K562 (cell line): Measurements from ENCODE around the gene CRYBG2. TPM values are rescaled to one million over a fixed set of nuclear protein-coding genes. Genes with fewer than 3 reads are reported as not detected.

Experiments
- CBX3 ChIP-seq, 2 experiments: IDR thresholded peaks; 1 replicate in 1 of 2; 2 replicates in 1 of 2; pipeline ENCODE4 v1.6.1; 2012; ENCODE audit warnings: inconsistent platforms in 2 of 2, low read length in 2 of 2, borderline replicate concordance in 1 of 2, control low read depth in 1 of 2
- HLTF ChIP-seq: fragments of 450-650 bp; IDR thresholded peaks from 2 replicates; pipeline ENCODE4 v1.6.1; 2016
- JUND ChIP-seq, 2 experiments: IDR thresholded peaks; 2 replicates in 1 of 2; 3 replicates in 1 of 2; pipeline ENCODE4 v1.6.1; 2011; ENCODE audit warnings: borderline replicate concordance in 2 of 2, low read depth in 2 of 2, low read length in 2 of 2, improper control_type of control experiment in 1 of 2, missing biosample characterization in 1 of 2, missing genetic modification characterization in 1 of 2, missing genetic modification reagents in 1 of 2
- SMARCA5 ChIP-seq: fragments of 450-650 bp; IDR thresholded peaks from 2 replicates; pipeline ENCODE4 v1.6.1; 2016
- TBL1XR1 ChIP-seq, 2 experiments: IDR thresholded peaks; 2 replicates each; pipeline ENCODE4 v1.6.1; 2012; ENCODE audit warnings: improper control_type of control experiment in 2 of 2, low read length in 2 of 2, mild to moderate bottlenecking in 1 of 2
- TCFL5 ChIP-seq: fragments of 250-450 bp; sonication (Bioruptor Pico); conservative IDR thresholded peaks from 2 replicates; pipeline ENCODE4 v1.6.1; 2021; ENCODE audit warnings: mild to moderate bottlenecking, moderate library complexity, matching md5 sums
- TRIM24 ChIP-seq, 2 experiments: fragments of 450-650 bp; IDR thresholded peaks; 2 replicates each; pipeline ENCODE4 v1.6.1; 2016
- TRIM28 ChIP-seq: fragments of 450-650 bp; IDR thresholded peaks from 2 replicates; pipeline ENCODE4 v1.6.1; 2017
- ZNF280A ChIP-seq: fragments of 450-650 bp; IDR thresholded peaks from 2 replicates; pipeline ENCODE4 v1.6.1; 2018; ENCODE audit warnings: mild to moderate bottlenecking, low read depth; ENCODE audit not compliant: partially characterized antibody
- ZNF282 ChIP-seq: sonication (generic); formaldehyde crosslinking; IDR thresholded peaks from 2 replicates; pipeline ENCODE4 v1.8.1; 2023; ENCODE audit warnings: missing genetic modification reagents
- polyA plus RNA-seq, 8 experiments: library from polyadenylated mRNA; depleted of rRNA in 4 of 8; stranded (reverse) in 5 of 8; unstranded in 3 of 8; fragments of >200 nt; fragmentation: Nextera tagmentation in 2 of 8; fragmentation: Illumina TruSeq in 1 of 8; extraction: Ambion mirVana in 2 of 8; extraction: Trizol in 1 of 8; gene quantifications; 2 replicates each; pipeline versions ENCODE4 v1.2.1 to v1.2.3, GENCODE V29; 2011 to 2014; ENCODE audit warnings: inconsistent platforms in 1 of 8, missing spikeins in 1 of 8
- total RNA-seq, 7 experiments: library from RNA; depleted of rRNA in 6 of 7; stranded (reverse); fragments of >200 nt in 6 of 7; fragmentation: Illumina TruSeq in 2 of 7; extraction: Trizol in 2 of 7; gene quantifications; 2 replicates each; pipeline versions ENCODE4 v1.2.1 to v1.2.3, GENCODE V29; 2011 to 2021; ENCODE audit warnings: low replicate concordance in 1 of 7

CRYBG2 gene
- total and polyA plus RNA-seq, 9 of the 15 experiments (the other 6 are each of a cell fraction or from before 2014, with no cell fraction given): 0.39 to 8.5 (median 3.7) TPM

- TF ChIP-seq ZNF282 (CRISPR knock-in tag) (no peak), HLTF (0 out of 2 replicates have a peak, but pooled peaks have one; percentile 25), CBX3 (IDR thresholded peaks at IDR 0.05; ENCODE audit: borderline replicate concordance in 1 of 2, low read length in 2 of 2) (peak in 1 of 2 experiments; percentile 98; a peak in 2 of 3 replicates), TRIM24 (IDR thresholded peaks at IDR 0.05) (peak in 1 of 2 experiments; percentile 71; a peak in 1 of 4 replicates), TCFL5 (CRISPR knock-in tag) (no peak), JUND (IDR thresholded peaks at IDR 0.05; ENCODE audit: borderline replicate concordance, low read depth, low read length) (no peak), JUND (tag; IDR thresholded peaks at IDR 0.05; ENCODE audit: borderline replicate concordance, low read depth, low read length) (no peak), SMARCA5 (peak; percentile 59; the same call in 1 of the 2 replicates), ZNF280A (peak; percentile 28), TRIM28 (peak; percentile 87; the same call in 1 of the 2 replicates), TBL1XR1 (IDR thresholded peaks at IDR 0.05; ENCODE audit: low read length in 2 of 2) (no peak)
Measured at GRCh38 chr1:26370591-26371382, 16.9 kb upstream of the CRYBG2 start (continued).
